Mammary epithelial cell (primary cell): ENCODE measurements around the gene DCDC1.

Source experiments
- EZH2 ChIP-seq: IDR thresholded peaks from 2 replicates; pipeline ENCODE4 v1.6.1; 2012; ENCODE audit warnings: low read length, inconsistent platforms, borderline replicate concordance
- TF ChIP-seq, protein P1 (sequence below), 2 donors: IDR thresholded peaks in 1 of 2; conservative IDR thresholded peaks in 1 of 2; 2 replicates each; pipeline ENCODE4 v1.5.1; 2011 to 2012; ENCODE audit warnings: inconsistent platforms in 2 of 2, low read length in 2 of 2, mild to moderate bottlenecking in 2 of 2, control low read depth in 1 of 2, low read depth in 1 of 2; ENCODE audit not compliant: insufficient read depth in 1 of 2; ENCODE audit errors: extremely low read depth in 1 of 2

DNA sequence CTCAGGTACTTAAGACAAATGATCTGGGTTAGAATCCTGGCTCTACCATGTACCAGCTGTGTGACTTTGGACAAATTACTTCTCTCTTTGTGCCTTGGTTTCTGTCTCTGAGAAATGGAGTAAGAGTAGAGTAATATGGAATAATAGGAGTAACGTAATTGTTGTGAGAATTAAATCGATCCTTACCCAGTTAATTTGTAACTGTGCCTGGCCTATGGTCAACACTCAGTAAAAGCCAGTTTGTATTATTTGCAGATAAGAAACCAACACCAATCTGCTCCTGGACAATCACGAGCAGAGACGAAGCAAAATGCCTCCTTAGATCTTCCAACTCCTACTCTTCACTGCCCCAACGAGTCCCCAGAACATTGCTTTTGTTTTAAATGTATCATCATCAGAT, 266.7 kb downstream of the DCDC1 start:
- TF ChIP-seq, protein P1, sequence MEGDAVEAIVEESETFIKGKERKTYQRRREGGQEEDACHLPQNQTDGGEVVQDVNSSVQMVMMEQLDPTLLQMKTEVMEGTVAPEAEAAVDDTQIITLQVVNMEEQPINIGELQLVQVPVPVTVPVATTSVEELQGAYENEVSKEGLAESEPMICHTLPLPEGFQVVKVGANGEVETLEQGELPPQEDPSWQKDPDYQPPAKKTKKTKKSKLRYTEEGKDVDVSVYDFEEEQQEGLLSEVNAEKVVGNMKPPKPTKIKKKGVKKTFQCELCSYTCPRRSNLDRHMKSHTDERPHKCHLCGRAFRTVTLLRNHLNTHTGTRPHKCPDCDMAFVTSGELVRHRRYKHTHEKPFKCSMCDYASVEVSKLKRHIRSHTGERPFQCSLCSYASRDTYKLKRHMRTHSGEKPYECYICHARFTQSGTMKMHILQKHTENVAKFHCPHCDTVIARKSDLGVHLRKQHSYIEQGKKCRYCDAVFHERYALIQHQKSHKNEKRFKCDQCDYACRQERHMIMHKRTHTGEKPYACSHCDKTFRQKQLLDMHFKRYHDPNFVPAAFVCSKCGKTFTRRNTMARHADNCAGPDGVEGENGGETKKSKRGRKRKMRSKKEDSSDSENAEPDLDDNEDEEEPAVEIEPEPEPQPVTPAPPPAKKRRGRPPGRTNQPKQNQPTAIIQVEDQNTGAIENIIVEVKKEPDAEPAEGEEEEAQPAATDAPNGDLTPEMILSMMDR (conservative IDR thresholded peaks at IDR 0.05 in 1 of 2, IDR thresholded peaks at IDR 0.05 in 1 of 2; ENCODE audit: extremely low read depth in 1 of 2, insufficient read depth in 1 of 2, low read depth in 1 of 2, low read length in 2 of 2) = no peak
- no peak for TF ChIP-seq EZH2
